Astrocyte of the spinal cord (primary cell): ENCODE results near the gene LCLAT1.

ENCODE experiments used
- DNase-seq: peaks from one replicate; pipeline ENCODE4 v3.0.0; 2011; ENCODE audit warnings: low read depth, low spot score
- H3K4me3 ChIP-seq: 2 replicates; pipeline ENCODE4 v1.5.1; 2011; ENCODE audit warnings: low read depth, mild to moderate bottlenecking, low read length, moderate library complexity
- CTCF ChIP-seq: IDR thresholded peaks from 2 replicates; pipeline ENCODE4 v1.5.1; 2012; ENCODE audit warnings: low read depth, mild to moderate bottlenecking, low read length, inconsistent platforms
- in situ Hi-C: cut with HindIII; loops from 2 replicates; pipeline ENCODE4 v1.10.0; 2017; ENCODE audit warnings: low sequenced_read_pairs

Gene LCLAT1

GRCh38 chr2:30519796-30520195 lies 72.8 kb downstream of the LCLAT1 start:
- no peak for DNase-seq
- in situ Hi-C loops: no loop called here
- TF ChIP-seq CTCF: no peak
- no peak overlapping the region for H3K4me3 ChIP-seq

DNA sequence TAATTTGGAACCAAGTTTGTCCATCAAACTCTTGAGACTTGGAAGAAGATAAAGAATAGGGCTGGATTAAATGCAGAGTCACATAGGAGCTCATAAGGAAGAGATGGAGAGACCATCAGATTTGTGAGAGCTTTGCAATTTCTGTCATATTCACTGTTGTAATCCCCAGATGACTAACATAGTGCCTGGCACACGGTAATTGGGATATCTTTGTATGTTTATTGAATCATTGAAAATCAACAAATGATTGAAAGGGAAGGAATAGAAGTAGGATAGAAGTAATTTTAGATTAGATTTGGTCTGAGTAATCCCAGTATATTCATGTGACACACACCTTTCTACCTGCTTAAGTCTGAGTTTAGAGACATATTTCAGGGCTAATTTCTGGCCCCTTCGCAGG lies 75.4 kb downstream of the LCLAT1 start:
- no peak overlapping the region for H3K4me3 ChIP-seq
- TF ChIP-seq CTCF: no peak
- DNase-seq: no peak
- in situ Hi-C loops: no loop called here

DNA sequence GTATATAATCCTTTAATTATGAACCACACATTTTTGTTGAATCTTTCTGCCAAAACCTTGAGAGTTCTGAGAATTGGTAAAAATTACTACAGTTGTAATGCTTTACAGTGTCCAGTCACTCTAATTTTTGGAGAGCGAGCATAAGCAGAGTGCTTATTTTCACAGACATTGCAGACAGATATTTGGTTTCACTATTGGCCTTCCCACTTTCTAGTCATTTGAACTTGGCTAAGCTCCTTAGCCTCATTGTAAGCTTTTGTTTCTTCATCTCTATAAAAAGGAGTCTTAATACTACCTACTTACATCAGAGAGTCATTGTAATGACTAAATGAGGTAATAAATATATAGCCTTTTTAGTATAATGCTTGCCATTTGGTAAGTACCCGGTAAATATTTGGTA lies 80.4 kb downstream of the LCLAT1 start:
- TF ChIP-seq CTCF: no peak
- peak; percentile 31 for DNase-seq
- in situ Hi-C loops: no loop called here
- H3K4me3 ChIP-seq: no peak overlapping the region

GRCh38 chr2:30527859-30528258 lies 80.8 kb downstream of the LCLAT1 start:
- H3K4me3 ChIP-seq: no peak overlapping the region
- no peak for TF ChIP-seq CTCF
- in situ Hi-C loops: no loop called here
- peak; percentile 13 for DNase-seq

DNA sequence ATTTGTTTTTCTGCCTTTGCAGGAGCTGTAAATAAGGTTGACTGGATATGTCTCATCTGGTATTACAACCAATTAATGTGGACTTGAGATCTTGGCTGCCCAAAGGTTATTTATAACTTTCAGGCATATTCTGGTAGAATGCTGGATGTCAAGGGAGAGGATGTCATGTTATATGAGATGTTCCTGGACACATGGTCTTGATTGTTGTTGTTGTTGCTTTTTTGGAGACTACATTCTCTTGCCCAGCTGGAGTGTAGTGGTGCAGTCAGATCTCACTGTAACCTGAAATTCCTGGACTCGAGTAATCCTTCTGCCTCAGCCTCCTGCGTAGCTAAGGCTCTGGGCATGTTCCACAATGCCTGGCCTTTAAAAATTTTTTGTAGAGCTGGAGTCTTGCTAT lies 83.3 kb downstream of the LCLAT1 start:
- TF ChIP-seq CTCF: no peak

DNA sequence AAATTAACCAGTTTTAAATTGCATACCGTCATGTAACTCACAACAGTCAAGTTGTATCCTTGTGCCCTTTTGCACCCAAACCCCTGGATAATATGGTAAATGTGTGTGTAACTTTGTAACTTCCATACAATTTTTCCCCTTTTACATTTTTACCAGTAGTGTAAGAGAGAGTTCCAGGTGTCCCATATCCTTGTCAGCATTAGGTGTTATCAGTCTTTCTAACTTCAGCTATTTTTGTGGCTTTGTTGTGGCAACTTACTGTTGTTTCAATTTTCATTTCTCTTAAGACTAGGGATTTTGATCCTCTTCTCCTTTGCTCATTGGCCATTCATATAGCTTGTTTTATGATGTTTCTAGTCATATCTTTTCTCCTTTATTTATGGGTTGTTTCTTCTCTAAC lies 94.6 kb downstream of the LCLAT1 start:
- no peak for DNase-seq
- H3K4me3 ChIP-seq: no peak overlapping the region
- in situ Hi-C loops: no loop called here
- TF ChIP-seq CTCF: no peak

More for the DNA sequence above, 83.3 kb downstream of the LCLAT1 start:
- in situ Hi-C loops: no loop called here
- DNase-seq: no peak
- no peak overlapping the region for H3K4me3 ChIP-seq

GRCh38 chr2:30545875-30546274 lies 98.8 kb downstream of the LCLAT1 start:
- in situ Hi-C loops: no loop called here
- no peak for DNase-seq
- no peak for TF ChIP-seq CTCF
- H3K4me3 ChIP-seq: no peak overlapping the region
